PC-9 (cell line): ENCODE results near the gene RUNX2.

Experiments
- EZH2 ChIP-seq: fragments of 200-600 bp; sonication (generic); IDR thresholded peaks from 2 replicates; pipeline ENCODE4 v1.8.0; 2017; ENCODE audit warnings: antibody characterized with exemption, low read depth
- TF ChIP-seq, protein P1 (sequence below): fragments of 200-600 bp; sonication (generic); conservative IDR thresholded peaks from 2 replicates; pipeline ENCODE4 v1.6.1; 2017; ENCODE audit warnings: mixed run types, antibody characterized with exemption, mild to moderate bottlenecking, moderate library complexity

DNA sequence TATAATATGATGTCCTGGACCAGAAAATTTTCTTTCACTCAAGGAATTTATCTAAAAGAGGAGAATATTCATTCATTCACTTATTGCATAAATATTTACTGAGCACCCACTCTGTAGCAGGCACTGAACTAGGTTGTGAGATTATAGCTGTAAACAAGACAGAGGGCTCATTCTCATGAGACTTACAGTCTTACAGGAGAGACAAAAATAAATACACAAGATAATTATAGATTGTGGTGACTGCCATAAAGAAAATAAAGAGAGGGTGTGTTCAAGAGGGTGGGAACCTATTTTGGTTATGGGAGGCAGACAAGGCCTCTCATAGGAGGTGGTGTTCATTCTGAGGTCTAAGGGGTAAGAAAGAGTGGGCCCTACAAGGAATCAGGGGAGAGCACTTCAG lies 159.5 kb downstream of the RUNX2 start:
- TF ChIP-seq, protein P1, sequence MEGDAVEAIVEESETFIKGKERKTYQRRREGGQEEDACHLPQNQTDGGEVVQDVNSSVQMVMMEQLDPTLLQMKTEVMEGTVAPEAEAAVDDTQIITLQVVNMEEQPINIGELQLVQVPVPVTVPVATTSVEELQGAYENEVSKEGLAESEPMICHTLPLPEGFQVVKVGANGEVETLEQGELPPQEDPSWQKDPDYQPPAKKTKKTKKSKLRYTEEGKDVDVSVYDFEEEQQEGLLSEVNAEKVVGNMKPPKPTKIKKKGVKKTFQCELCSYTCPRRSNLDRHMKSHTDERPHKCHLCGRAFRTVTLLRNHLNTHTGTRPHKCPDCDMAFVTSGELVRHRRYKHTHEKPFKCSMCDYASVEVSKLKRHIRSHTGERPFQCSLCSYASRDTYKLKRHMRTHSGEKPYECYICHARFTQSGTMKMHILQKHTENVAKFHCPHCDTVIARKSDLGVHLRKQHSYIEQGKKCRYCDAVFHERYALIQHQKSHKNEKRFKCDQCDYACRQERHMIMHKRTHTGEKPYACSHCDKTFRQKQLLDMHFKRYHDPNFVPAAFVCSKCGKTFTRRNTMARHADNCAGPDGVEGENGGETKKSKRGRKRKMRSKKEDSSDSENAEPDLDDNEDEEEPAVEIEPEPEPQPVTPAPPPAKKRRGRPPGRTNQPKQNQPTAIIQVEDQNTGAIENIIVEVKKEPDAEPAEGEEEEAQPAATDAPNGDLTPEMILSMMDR = no peak
- TF ChIP-seq EZH2 = no peak
